ENCODE results near the gene ST6GALNAC3.
A peak's percentile ranks its signal among the peaks of the same experiment; 100 is the strongest.
"Not testable (repeated sequence)": the region's sequence is repeated elsewhere in the genome, so short reads cannot be mapped to it uniquely, and the experiment has no call there.

Gene ST6GALNAC3

DNA sequence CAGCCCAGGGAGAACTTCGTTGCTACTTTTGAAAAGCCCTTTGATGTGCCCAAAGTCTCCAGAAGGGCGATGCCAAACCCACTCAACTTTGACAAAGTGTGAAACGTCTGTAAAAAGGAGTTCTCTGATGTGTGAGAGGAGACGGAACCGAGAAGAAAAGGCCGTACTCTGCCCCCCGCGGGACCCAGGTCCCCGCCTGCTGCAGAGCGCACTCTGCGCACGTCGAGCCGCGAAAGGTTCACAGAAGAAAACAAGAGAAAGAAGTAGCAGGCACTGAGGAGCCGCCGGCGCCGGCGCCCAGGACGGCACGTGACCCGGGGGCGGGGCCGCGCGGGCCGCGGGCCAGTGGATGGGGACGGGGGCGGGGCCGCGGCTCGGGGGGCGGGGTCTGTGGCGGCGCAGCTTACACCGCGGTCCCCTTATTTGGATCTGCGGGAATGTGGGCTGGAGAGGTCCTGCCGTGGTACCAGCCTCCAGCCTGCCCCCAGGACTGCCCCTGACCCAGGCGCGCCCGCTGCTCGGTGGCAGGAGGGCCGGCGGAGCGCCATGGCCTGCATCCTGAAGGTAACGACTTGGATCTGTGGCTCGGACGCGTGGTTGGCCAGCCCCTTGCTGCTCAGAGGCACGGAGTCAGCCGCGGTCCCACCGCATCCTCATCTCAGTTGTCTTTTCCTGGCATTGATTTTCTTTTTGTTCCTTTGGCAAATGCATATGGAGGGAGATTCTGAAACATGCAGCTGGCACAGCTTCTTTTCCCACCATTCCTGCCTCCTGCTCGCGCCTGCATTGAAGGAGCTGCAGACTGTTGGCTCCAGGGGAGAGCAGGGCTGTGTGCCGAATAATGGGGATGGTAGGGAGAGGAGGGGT lies at the start of gene ST6GALNAC3:
Gene ST6GALNAC3, plus strand, starts transcription at position 426 of the 867 bp plus-strand sequence.
- peak; percentile 62 for DNase-seq

GRCh38 chr1:76027341-76027740 lies 47.2 kb upstream of the ST6GALNAC3 start:
- DNase-seq = no peak

GRCh38 chr1:76029331-76029730 lies 45.2 kb upstream of the ST6GALNAC3 start:
- DNase-seq = no peak

- no peak for DNase-seq
Measured at GRCh38 chr1:76031496-76031895, 43.0 kb upstream of the ST6GALNAC3 start.

DNA sequence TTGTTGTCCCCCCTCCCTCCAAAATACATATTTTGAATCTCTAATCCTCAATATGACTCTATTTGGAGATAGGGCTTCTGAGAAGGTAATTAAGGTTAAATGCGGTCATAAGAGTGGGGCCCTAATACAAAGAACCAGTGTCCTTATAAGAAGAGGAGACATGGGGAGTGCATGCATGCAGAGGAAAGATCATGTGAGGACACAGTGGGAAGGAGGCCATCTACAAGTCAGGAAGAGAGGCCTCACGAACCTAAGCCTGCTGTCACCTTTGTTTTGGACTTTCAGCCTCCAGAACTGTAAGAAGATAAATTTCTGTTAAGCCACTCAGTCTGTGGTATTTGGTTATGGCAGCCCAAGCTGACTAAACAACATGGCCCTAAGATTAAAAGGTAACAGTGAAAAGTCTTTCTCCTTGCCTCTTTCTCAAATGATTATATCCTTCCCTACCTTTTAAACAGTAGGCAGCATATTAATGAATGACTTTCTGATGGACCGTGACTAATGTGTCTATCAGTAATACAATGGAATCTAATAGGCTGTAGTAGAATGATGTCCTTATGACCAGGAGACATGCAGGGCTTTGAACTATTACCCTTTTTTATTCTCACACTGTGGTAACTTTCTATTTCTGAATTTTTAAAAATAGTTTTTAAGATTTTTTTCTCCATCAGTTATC lies 40.6 kb upstream of the ST6GALNAC3 start:
- no peak for DNase-seq

DNA sequence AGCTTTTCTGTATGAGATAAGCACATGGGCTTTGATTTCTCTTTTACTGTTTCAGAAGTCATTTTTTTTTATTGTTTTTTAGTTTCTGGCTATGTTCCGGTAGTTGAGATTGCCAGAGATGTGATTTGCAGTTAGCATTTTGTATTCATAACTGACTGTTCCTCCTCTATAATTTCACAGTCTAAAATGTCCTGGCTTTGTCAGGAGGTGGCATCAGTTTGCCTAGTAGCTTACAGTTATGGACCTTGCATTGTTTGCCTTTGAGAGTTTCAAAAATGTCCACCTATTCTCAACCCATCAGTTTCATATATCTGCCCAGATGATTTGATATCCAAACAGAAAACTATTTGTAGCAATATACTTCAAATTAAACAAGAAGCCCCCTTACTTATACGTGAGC lies 39.5 kb upstream of the ST6GALNAC3 start:
- DNase-seq = peak; percentile 31

- DNase-seq = no peak
Measured at GRCh38 chr1:76037324-76037723, 37.2 kb upstream of the ST6GALNAC3 start.

DNA sequence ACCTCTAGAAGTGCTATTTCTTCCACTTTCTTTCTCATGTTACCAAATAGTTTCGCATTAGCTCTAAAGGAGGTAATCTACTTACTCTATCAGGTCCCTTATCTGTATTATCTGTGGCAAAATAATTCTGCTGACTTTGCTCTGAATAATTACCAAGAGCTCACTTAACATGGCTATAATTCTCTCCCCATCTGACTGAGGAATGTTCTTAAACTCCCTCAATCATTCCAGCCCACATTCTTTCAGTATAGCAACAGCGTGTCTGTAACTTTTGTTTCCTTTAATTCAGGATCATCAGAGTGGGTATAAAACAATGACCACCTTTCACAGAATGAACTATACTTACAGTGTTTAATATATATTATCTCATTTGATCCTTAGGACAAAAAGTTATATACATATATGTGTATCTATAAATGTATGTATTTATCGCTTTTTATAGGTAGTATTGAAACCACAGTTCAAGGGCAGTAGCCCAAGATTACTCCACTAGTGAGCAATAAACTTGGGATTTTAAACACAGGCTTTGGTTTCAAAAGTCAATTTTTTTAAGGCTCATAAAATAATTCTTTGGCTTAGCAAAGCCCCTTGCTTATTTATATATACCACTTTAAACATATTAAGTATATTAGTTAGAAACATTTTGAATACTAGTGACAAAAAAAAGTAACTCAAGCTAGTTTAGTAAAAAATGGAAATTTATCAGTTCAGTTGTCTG lies 36.1 kb upstream of the ST6GALNAC3 start:
- DNase-seq = no peak

- DNase-seq = no peak
Measured at GRCh38 chr1:76046149-76046548, 28.4 kb upstream of the ST6GALNAC3 start.

DNA sequence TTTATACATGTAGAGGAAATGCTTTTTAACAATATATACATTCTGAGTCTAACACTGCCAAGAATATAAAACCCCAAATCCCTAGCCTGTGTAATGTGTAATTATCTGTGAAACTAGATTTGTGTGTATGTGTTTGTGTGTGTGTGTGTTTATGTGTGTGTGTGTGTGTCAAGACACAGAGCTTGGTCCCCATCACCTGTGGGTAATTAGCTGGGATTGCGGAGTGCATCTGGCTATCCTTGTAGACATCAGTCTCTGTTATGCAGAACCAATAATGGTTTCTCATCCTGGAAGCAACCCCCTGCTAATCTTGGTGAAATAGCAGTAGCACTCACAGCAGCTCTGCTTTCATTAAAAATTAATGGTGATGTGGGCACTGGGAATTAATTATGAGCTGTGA lies 26.3 kb upstream of the ST6GALNAC3 start:
- DNase-seq = no peak

- DNase-seq = no peak
Measured at GRCh38 chr1:76048926-76049325, 25.6 kb upstream of the ST6GALNAC3 start.

DNA sequence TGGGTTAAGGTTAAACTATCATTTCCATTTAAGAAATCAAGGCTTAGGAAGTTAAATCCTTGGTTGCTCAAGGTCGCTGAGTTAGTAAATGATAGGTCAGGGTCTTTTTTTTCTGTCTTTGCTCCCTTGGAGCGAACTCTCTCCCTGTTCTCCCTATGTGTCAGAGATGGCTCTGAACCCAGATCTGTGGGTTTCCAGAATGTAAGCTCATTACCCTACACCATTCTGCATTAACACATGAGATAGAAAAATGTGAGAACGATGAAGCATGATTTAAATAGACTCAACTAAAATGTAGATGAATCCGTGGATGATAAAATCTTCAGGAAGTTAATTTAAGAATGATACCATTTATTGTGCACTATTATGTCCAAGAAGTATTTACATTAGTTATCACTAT lies 25.0 kb upstream of the ST6GALNAC3 start:
- no peak for DNase-seq

DNA sequence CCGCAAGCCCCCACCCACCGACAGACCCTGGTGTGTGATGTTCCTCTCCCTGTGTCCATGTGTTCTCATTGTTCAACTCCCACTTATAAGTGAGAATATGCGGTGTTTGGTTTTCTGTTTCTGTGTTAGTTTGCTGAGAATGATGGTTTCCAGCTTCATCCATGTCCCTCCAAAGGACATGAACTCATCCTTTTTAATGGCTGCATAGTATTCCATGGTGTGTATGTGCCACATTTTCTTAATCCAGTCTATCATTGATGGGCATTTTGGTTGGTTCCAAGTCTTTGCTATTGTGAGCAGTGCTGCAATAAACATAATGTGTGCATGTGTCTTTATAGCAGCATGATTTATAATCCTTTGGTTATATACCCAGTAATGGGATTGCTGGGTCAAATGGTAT lies 24.5 kb upstream of the ST6GALNAC3 start:
- DNase-seq = not testable (repeated sequence)

DNA sequence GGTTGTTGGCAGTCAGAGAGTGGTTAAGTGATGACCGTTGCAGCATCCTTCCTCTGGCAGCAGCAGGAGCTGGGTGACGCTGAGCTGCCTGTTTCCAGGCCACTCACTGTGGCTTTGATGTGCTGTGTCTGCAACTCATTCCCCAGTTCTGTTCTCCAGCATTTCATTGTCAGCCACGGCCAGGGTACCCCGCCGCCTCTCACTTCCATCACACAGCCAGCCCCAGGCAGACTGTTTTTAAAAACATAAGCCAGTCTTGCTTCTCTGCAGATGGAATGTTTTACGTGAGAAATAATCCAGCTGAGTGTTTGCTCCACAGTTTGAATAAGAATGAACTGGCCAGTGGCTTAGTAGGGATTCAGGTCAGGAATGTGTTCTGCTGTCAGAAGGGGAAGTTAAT lies 21.5 kb upstream of the ST6GALNAC3 start:
- DNase-seq = no peak

- DNase-seq = no peak
Measured at GRCh38 chr1:76054359-76054758, 20.2 kb upstream of the ST6GALNAC3 start.

GRCh38 chr1:76055987-76056386 lies 18.6 kb upstream of the ST6GALNAC3 start:
- no peak for DNase-seq

GRCh38 chr1:76059451-76059850 lies 15.1 kb upstream of the ST6GALNAC3 start:
- DNase-seq = peak; percentile 97

DNA sequence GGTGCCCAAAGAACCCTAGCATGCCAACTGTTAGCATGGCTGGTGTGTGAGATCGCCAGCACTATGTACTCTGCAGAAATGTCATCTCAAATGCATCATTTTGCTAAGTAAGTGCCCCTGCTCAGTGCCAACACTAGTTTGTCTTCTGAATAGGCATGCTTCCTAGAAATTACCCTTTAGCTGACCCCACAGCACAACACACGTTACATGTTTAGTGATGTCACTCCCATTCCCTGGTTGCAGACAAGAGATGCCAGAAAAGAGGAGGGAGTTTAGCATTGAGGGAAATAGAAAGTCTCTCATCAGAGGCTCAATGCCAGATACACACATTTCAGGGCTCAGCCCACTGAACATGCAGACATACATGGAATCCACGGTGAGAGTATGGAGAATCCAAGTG lies 9.3 kb upstream of the ST6GALNAC3 start:
- no peak for DNase-seq

DNA sequence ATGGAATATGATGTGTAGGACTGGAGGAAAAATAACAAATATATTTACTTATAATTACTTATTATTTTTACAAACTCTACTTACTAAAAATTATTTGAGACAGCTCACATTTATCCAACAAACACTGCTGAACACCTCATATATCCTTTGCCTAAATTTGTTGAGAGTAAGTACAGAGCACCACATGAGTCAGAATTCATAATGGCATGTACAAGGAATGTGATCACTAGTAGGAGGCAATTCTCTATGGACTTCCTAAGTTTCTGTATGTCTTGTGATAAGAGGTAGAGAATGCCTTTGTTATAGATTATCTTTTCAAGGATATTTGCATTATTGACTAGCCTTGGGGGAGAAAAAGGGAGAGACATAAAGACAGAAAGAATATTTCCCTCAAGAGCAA lies 8.2 kb upstream of the ST6GALNAC3 start:
- no peak for DNase-seq

DNA sequence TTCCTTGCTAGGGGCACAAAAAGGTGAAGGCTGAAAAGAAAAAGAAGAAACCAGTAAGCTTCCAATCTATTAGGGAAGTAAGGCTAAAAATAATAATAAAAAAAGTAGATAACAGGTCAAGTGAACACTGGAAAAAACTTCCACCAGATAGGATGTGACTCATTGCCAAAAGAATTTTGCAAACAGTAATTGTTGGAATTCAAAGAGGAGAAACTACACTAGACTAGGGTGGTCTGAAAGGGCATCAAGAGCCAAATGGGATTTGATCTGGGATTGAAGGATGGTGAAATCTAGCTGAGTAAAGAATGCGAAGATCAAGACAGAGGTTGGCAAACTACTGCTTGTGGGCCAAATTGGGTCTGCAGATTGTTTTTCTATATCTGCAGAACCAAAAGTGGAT lies 6.0 kb upstream of the ST6GALNAC3 start:
- no peak for DNase-seq

DNA sequence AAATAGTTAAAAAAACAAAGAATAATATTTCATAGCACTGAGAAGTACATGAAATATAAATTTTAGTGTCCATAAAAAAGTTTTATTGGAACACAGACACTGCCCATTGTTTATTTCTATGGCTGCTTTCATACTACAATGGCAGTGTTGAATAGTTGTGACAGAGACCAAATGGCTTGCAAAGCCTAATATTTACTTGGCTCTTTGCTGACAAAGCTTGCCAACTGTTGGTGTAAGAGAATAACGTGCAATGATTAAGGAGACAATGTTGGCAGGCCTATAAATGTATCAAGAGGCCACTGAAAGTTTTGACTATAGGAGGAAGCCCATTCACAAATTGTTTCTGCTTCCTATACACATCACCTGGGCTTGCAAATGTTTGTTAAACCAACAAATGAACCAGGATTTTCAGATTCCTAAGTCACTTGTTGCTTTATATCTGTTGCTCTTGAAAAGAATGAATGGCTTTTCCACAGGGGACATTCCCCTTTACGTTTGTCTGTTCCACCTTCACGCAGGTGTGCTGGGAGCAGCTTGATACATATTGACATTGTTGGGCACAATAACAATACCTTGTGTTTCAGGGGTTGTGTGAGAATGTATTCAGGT lies 5.5 kb upstream of the ST6GALNAC3 start:
- no peak for DNase-seq

DNA sequence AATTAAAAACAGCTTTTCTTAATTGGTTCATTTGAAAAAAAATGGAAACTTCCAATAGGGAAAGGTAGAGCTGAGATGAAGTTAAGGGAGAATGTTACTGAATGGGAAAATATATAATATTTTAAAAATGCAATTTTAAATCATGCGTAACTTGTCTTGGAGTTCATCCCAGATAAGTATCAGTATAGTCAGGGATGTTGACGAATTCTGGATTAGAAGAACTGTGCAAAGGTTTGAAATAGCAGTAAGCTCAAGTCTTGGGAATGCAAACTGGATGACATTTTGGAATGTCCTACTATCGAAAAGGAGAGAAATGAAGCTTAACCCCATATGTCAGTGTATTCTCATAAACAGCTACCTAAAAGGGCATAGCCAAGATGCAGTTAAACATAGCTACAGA lies 4.0 kb upstream of the ST6GALNAC3 start:
- no peak for DNase-seq

- DNase-seq = no peak
Measured at GRCh38 chr1:76073481-76073880, 1.1 kb upstream of the ST6GALNAC3 start.

DNA sequence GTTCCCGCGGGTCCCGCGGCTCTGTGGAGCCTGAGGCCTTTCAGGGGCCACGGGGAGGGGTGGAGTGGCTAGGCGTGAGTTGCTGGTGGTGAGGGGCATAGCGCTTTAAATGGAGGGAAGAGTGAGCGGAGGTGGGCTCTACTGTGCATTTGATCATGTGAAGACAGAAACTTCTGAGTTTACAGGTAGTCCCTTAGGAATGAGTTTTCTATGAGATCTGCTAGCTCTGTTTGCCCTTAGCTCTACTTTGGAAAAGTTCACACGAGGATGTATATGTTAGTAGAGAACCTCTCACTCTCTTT lies 593 bp downstream of the ST6GALNAC3 start:
- DNase-seq = no peak

All from NCI-H526 treated with DMSO at 0.1 percent for 48 hours (cell line).